Tibial nerve (tissue), 3 donors: Measurements from ENCODE around the gene PLSCR1.

Experiments used
- CTCF ChIP-seq, 5 experiments: fragments of 200-600 bp in 3 of 5; fragments of 450-650 bp in 2 of 5; sonication (generic) in 3 of 5; IDR thresholded peaks; one replicate each; pipeline ENCODE4 v1.5.1; 2016 to 2019; ENCODE audit warnings: antibody characterized with exemption in 5 of 5, mild to moderate bottlenecking in 3 of 5, moderate library complexity in 2 of 5
- POLR2A ChIP-seq, 2 donors: fragments of 450-650 bp; IDR thresholded peaks; one replicate each; pipeline ENCODE4 v1.6.1; 2017; ENCODE audit warnings: antibody characterized with exemption in 2 of 2, mild to moderate bottlenecking in 2 of 2, moderate library complexity in 2 of 2

- TF ChIP-seq CTCF (IDR thresholded peaks at IDR 0.05) (no peak), POLR2A (IDR thresholded peaks at IDR 0.05) (no peak)
Observed at GRCh38 chr3:146466604-146467003, 77.8 kb downstream of the PLSCR1 start.
